ENCODE results near the gene KRT2. TPM values are rescaled to one million over a fixed set of nuclear protein-coding genes. Genes with fewer than 3 reads are reported as not detected.
A peak's percentile ranks its signal among the peaks of the same experiment; 100 is the strongest.

Gene KRT2
- total and polyA plus RNA-seq, 2 of the 8 experiments (the other 6 are each of a cell fraction or from before 2014, with no cell fraction given): not detected

- Histone ChIP-seq H4K20me1 (replicated peaks in 1 of 2; ENCODE audit: control insufficient read depth in 1 of 2, insufficient read depth in 2 of 2, low read length in 2 of 2) (no peaks in the 10 kb centered on the region), H3K4me2 (ENCODE audit: insufficient read depth in 1 of 2, low read depth in 2 of 2, low read length in 2 of 2) (no peak overlapping the region), H2AK5ac (ENCODE audit: low read depth, low read length) (no peak overlapping the region), H3K18ac (ENCODE audit: extremely low read depth, low read length) (no peak overlapping the region), H3K4ac (replicated peaks; ENCODE audit: insufficient read length, low read depth, low read length) (no peak overlapping the region), H2AFZ (ENCODE audit: low read length) (no peak overlapping the region), H3K27me3 (replicated peaks in 1 of 4; ENCODE audit: control insufficient read depth in 3 of 4, extremely low read depth in 1 of 4, insufficient read depth in 3 of 4, low read length in 3 of 4) (no peaks in the 10 kb centered on the region), H2BK15ac (ENCODE audit: low read length) (no peak overlapping the region), H3K23ac (ENCODE audit: insufficient read length) (no peak overlapping the region), H3K27ac (ENCODE audit: low read depth, low read length) (no peak overlapping the region), H2BK12ac (ENCODE audit: low read depth, low read length) (no peak overlapping the region), H4K8ac (ENCODE audit: extremely low read depth, insufficient read depth, low read length) (no peak overlapping the region), H3K9ac (replicated peaks in 1 of 4; ENCODE audit: extremely low read depth in 1 of 4, low read depth in 3 of 4, low read length in 3 of 4) (no peak overlapping the region), H3K4me1 (replicated peaks in 1 of 4; ENCODE audit: control insufficient read depth in 3 of 4, insufficient read depth in 4 of 4, low read length in 3 of 4) (peaks cover 0 to 3% (median 0%) of the 10 kb centered on the region in 4 experiments; a peak in 1 of 7 replicates), H2BK20ac (ENCODE audit: low read length) (no peak overlapping the region), H3K56ac (replicated peaks; ENCODE audit: insufficient read length, low read depth, low read length) (no peak overlapping the region), H3K9me3 (ENCODE audit: insufficient read depth in 2 of 2, low read depth in 1 of 2, low read length in 1 of 2) (no peaks in the 10 kb centered on the region), H2BK5ac (ENCODE audit: low read depth, low read length) (no peak overlapping the region), H3K79me2 (ENCODE audit: control insufficient read depth in 1 of 2, insufficient read depth in 2 of 2, low read length in 2 of 2) (no peaks in the 10 kb centered on the region), H3K36me3 (ENCODE audit: control insufficient read depth in 2 of 4, insufficient read depth in 4 of 4, low read length in 3 of 4) (no peaks in the 10 kb centered on the region), H3K23me2 (ENCODE audit: low read depth, low read length) (no peaks in the 10 kb centered on the region; the same call in 1 of the 2 replicates), H3K4me3 (ENCODE audit: extremely low read depth in 1 of 4, insufficient read depth in 2 of 4, low read depth in 3 of 4, low read length in 4 of 4) (no peak overlapping the region), H3K14ac (ENCODE audit: insufficient read length) (no peak overlapping the region), H4K91ac (replicated peaks; ENCODE audit: insufficient read length, low read length) (no peak overlapping the region), H2BK120ac (replicated peaks; ENCODE audit: low read depth, low read length) (no peak overlapping the region), H3K79me1 (ENCODE audit: low read depth, low read length) (no peaks in the 10 kb centered on the region), H4K5ac (ENCODE audit: insufficient read length, low read depth, low read length) (no peak overlapping the region)
- CTCF ChIA-PET (ENCODE audit: partially characterized antibody): interaction anchor here (1.0 to 2.4 kb wide), 7 partner anchors 10 to 276 kb away, joined by 3 to 7 read pairs (median 5); partner anchors contain the start of gene KRT73
- DNase-seq (ENCODE audit: low read depth in 1 of 2, low spot score in 2 of 2) (peak in 1 of 2 experiments; percentile 35), FAIRE-seq (no peak)
- POLR2A ChIA-PET (ENCODE audit: partially characterized antibody): no interaction called here
- 94% methylated on average over 8 of the region's 8 CpGs; no CpG with 5 or more reads in 1 of the 2 experiments for WGBS, 2 experiments (ENCODE audit: extremely low coverage in 1 of 2, insufficient coverage in 1 of 2, insufficient read length in 1 of 2, insufficient replicate concordance in 2 of 2, low coverage in 1 of 2, low lambda C conversion rate in 2 of 2, missing lambda C conversion rate in 1 of 2)
- TF ChIP-seq RXRA (IDR thresholded peaks at IDR 0.05; ENCODE audit: insufficient read depth, low read depth, low read length) (no peak), ASH2L (IDR thresholded peaks at IDR 0.05; ENCODE audit: low read length) (no peak), USF2 (IDR thresholded peaks at IDR 0.05; ENCODE audit: low read length) (no peak), GTF2F1 (IDR thresholded peaks at IDR 0.05; ENCODE audit: borderline replicate concordance, low read depth, low read length) (no peak), CHD1 (IDR thresholded peaks at IDR 0.05; ENCODE audit: low read depth, low read length) (no peak), EP300 (IDR thresholded peaks at IDR 0.05; ENCODE audit: borderline replicate concordance in 1 of 2, low read depth in 2 of 2, low read length in 2 of 2) (no peak), KDM1A (IDR thresholded peaks at IDR 0.05; ENCODE audit: borderline replicate concordance, low read length) (no peak), TCF12 (IDR thresholded peaks at IDR 0.05; ENCODE audit: low read depth, low read length) (no peak)
- TF ChIP-seq, protein P1, sequence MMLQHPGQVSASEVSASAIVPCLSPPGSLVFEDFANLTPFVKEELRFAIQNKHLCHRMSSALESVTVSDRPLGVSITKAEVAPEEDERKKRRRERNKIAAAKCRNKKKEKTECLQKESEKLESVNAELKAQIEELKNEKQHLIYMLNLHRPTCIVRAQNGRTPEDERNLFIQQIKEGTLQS (IDR thresholded peaks at IDR 0.05; ENCODE audit: insufficient read depth, low read depth, low read length): no peak
- TF ChIP-seq, protein P2, sequence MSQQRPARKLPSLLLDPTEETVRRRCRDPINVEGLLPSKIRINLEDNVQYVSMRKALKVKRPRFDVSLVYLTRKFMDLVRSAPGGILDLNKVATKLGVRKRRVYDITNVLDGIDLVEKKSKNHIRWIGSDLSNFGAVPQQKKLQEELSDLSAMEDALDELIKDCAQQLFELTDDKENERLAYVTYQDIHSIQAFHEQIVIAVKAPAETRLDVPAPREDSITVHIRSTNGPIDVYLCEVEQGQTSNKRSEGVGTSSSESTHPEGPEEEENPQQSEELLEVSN (IDR thresholded peaks at IDR 0.05): no peak
Observed at GRCh38 chr12:52608826-52609630, 43.0 kb downstream of the KRT2 start.
